WTC11 (cell line): ENCODE measurements around the gene MYH9. TPM values are rescaled to one million over a fixed set of nuclear protein-coding genes. Genes with fewer than 3 reads are reported as not detected.

Experiments used
- ATAC-seq: fragments of 200-7000 bp; cut with Tn5 transposase; 2 replicates; pipeline ENCODE4 v1.10.0; 2021; ENCODE audit warnings: mild to moderate bottlenecking, moderate library complexity
- CTCF ChIA-PET: fragments of 300-600 bp; sonication (Branson Sonifier 250); formaldehyde crosslinking; loops from one replicate; lab custom pipeline; 2021; ENCODE audit warnings: antibody characterized with exemption; lab: Charles Lee
- POLR2A ChIA-PET: fragments of 350-600 bp; sonication (Branson Sonifier 250); formaldehyde crosslinking; loops from one replicate; lab custom pipeline; 2021; ENCODE audit warnings: antibody characterized with exemption; lab: Charles Lee
- DNase-seq: peaks from one replicate; pipeline ENCODE4 v3.0.0; 2021; ENCODE audit warnings: low spot score
- H3K27ac Mint-ChIP-seq: 2 replicates; pipeline ENCODE4 v1.8.0; 2021; ENCODE audit warnings: mixed read lengths
- H3K27me3 Mint-ChIP-seq: 2 replicates; pipeline ENCODE4 v1.8.0; 2021; ENCODE audit warnings: low read depth, mild to moderate bottlenecking, moderate library complexity, mixed read lengths
- H3K36me3 Mint-ChIP-seq: 2 replicates; pipeline ENCODE4 v1.8.0; 2021; ENCODE audit warnings: mixed read lengths
- H3K4me1 Mint-ChIP-seq: 2 replicates; pipeline ENCODE4 v1.8.0; 2022; ENCODE audit warnings: mixed read lengths
- H3K4me3 Mint-ChIP-seq: 2 replicates; pipeline ENCODE4 v1.8.0; 2021; ENCODE audit warnings: mild to moderate bottlenecking, moderate library complexity, mixed read lengths
- H3K9me3 Mint-ChIP-seq: 2 replicates; pipeline ENCODE4 v1.8.0; 2021; ENCODE audit warnings: mixed read lengths
- AR ChIP-seq: fragments of 250-450 bp; sonication (Bioruptor Pico); IDR thresholded peaks from 2 replicates; pipeline ENCODE4 v1.9.0; 2021; ENCODE audit warnings: mild to moderate bottlenecking
- ATF1 ChIP-seq: sonication (generic); formaldehyde crosslinking; IDR thresholded peaks from 2 replicates; pipeline ENCODE4 v1.8.1; 2023; ENCODE audit warnings: mild to moderate bottlenecking, moderate library complexity, missing genetic modification reagents
- CREM ChIP-seq: sonication (generic); formaldehyde crosslinking; IDR thresholded peaks from 2 replicates; pipeline ENCODE4 v1.8.1; 2022; ENCODE audit warnings: mild to moderate bottlenecking, missing genetic modification reagents, moderate library complexity
- CTCF ChIP-seq: fragments of 200-600 bp; IDR thresholded peaks from 2 replicates; pipeline ENCODE4 v1.8.0; 2022; ENCODE audit warnings: antibody characterized with exemption
- FOXP4 ChIP-seq: sonication (generic); formaldehyde crosslinking; IDR thresholded peaks from 2 replicates; pipeline ENCODE4 v1.8.0; 2022; ENCODE audit warnings: mild to moderate bottlenecking, missing genetic modification reagents
- GRHL2 ChIP-seq: fragments of 250-450 bp; sonication (Bioruptor Pico); IDR thresholded peaks from 2 replicates; pipeline ENCODE4 v1.8.0; 2022; ENCODE audit warnings: mild to moderate bottlenecking, moderate library complexity; ENCODE audit not compliant: insufficient replicate concordance, severe bottlenecking
- HMGA2 ChIP-seq: fragments of 250-450 bp; sonication (Bioruptor Pico); IDR thresholded peaks from 2 replicates; pipeline ENCODE4 v1.4.0; 2021; ENCODE audit warnings: mild to moderate bottlenecking, moderate library complexity
- JAZF1 ChIP-seq: fragments of 250-450 bp; sonication (Bioruptor Pico); IDR thresholded peaks from 2 replicates; pipeline ENCODE4 v1.9.0; 2021; ENCODE audit warnings: moderate library complexity, mild to moderate bottlenecking, inconsistent platforms
- NFATC4 ChIP-seq: fragments of 250-450 bp; sonication (Bioruptor Pico); IDR thresholded peaks from 2 replicates; pipeline ENCODE4 v1.9.0; 2021; ENCODE audit warnings: mild to moderate bottlenecking
- NR1H2 ChIP-seq: sonication (generic); formaldehyde crosslinking; IDR thresholded peaks from 2 replicates; pipeline ENCODE4 v1.9.0; 2021; ENCODE audit warnings: mild to moderate bottlenecking, moderate library complexity, missing genetic modification reagents
- RELA ChIP-seq: sonication (generic); formaldehyde crosslinking; IDR thresholded peaks from 2 replicates; pipeline ENCODE4 v1.8.1; 2022; ENCODE audit warnings: missing genetic modification reagents, mild to moderate bottlenecking, borderline replicate concordance
- ZBTB43 ChIP-seq: sonication (generic); formaldehyde crosslinking; IDR thresholded peaks from 2 replicates; pipeline ENCODE4 v1.8.1; 2023; ENCODE audit warnings: mild to moderate bottlenecking, missing genetic modification reagents
- ZNF219 ChIP-seq: sonication (generic); formaldehyde crosslinking; IDR thresholded peaks from 2 replicates; pipeline ENCODE4 v1.8.0; 2023; ENCODE audit warnings: missing genetic modification reagents, mild to moderate bottlenecking, borderline replicate concordance
- ZNF423 ChIP-seq: fragments of 250-450 bp; sonication (Bioruptor Pico); IDR thresholded peaks from 2 replicates; pipeline ENCODE4 v2.1.2; 2022; ENCODE audit warnings: mild to moderate bottlenecking, moderate library complexity
- ZNF532 ChIP-seq: fragments of 250-450 bp; sonication (Bioruptor Pico); IDR thresholded peaks from 2 replicates; pipeline ENCODE4 v1.9.0; 2021; ENCODE audit warnings: mild to moderate bottlenecking, borderline replicate concordance
- total RNA-seq: library from RNA; stranded (reverse); gene quantifications from 3 replicates; pipeline ENCODE4 v1.2.3, GENCODE V29; 2021

The MYH9 gene
- total RNA-seq, 1 experiment from 2014 or later, result 277 TPM

GRCh38 chr22:36289406-36289870 is 98.3 kb downstream of the MYH9 start:
- CTCF ChIA-PET, result interaction anchor here (0.6 to 1.2 kb wide), 2 partner anchors 11 to 12 kb away, joined by 3 read pairs; no protein-coding TSS in a partner anchor

GRCh38 chr22:36288571-36289405 is 99.0 kb downstream of the MYH9 start:
- no peaks in the 10 kb centered on the region for H3K27me3 Mint-ChIP-seq
- POLR2A ChIA-PET, result interaction anchor here (0.6 kb wide), 1 partner anchor 24 kb away, joined by 3 read pairs; no protein-coding TSS in a partner anchor
- CTCF ChIA-PET, result interaction anchor here (1.2 kb wide), 1 partner anchor 12 kb away, joined by 3 read pairs; no protein-coding TSS in a partner anchor
- TF ChIP-seq ZNF423 (CRISPR knock-in tag), result no peak
- H3K4me1 Mint-ChIP-seq, result peaks cover 5% of the 10 kb centered on the region; the same call in 1 of the 2 replicates
- H3K36me3 Mint-ChIP-seq, result peaks cover 85% of the 10 kb centered on the region
- H3K4me3 Mint-ChIP-seq, result no peak overlapping the region
- peaks cover 11% of the 10 kb centered on the region for H3K9me3 Mint-ChIP-seq
- H3K27ac Mint-ChIP-seq, result no peak overlapping the region
- no peak for DNase-seq
- ATAC-seq, result no peak

More at GRCh38 chr22:36289406-36289870, 98.3 kb downstream of the MYH9 start:
- Mint-ChIP-seq H3K27ac (no peak overlapping the region), H3K4me3 (no peak overlapping the region), H3K9me3 (peaks cover 11% of the 10 kb centered on the region), H3K36me3 (peaks cover 88% of the 10 kb centered on the region), H3K27me3 (no peaks in the 10 kb centered on the region), H3K4me1 (peaks cover 5% of the 10 kb centered on the region; the same call in 1 of the 2 replicates)
- TF ChIP-seq HMGA2 (CRISPR knock-in tag) (no peak), FOXP4 (CRISPR knock-in tag) (no peak), ZNF423 (CRISPR knock-in tag) (no peak), CTCF (no peak)
- ATAC-seq (no peak), DNase-seq (no peak)
- POLR2A ChIA-PET, result no interaction called here

- ATAC-seq (no peak), DNase-seq (no peak)
- H3K4me3 Mint-ChIP-seq, result no peak overlapping the region
- POLR2A ChIA-PET, result interaction anchor here (0.5 to 0.6 kb wide), 2 partner anchors 24 to 570 kb away, joined by 3 to 7 read pairs; partner anchors contain the start of gene APOL5
- no peak overlapping the region for H3K27ac Mint-ChIP-seq
- H3K9me3 Mint-ChIP-seq, result peaks cover 11% of the 10 kb centered on the region
- H3K4me1 Mint-ChIP-seq, result peaks cover 5% of the 10 kb centered on the region; the same call in 1 of the 2 replicates
- H3K27me3 Mint-ChIP-seq, result no peaks in the 10 kb centered on the region
- peaks cover 84% of the 10 kb centered on the region for H3K36me3 Mint-ChIP-seq
- CTCF ChIA-PET, result interaction anchor here (2.3 kb wide), 1 partner anchor 198 kb away, joined by 16 read pairs; no protein-coding TSS in a partner anchor
- TF ChIP-seq RELA (CRISPR knock-in tag) (no peak), ZBTB43 (CRISPR knock-in tag) (no peak), JAZF1 (CRISPR knock-in tag) (no peak), NFATC4 (CRISPR knock-in tag) (no peak), AR (no peak), GRHL2 (CRISPR knock-in tag) (no peak), CREM (CRISPR knock-in tag) (no peak), ZNF532 (CRISPR knock-in tag) (no peak), ZNF219 (CRISPR knock-in tag) (no peak), NR1H2 (CRISPR knock-in tag) (no peak), ATF1 (no peak)
These were observed 99.8 kb downstream of the MYH9 start for GRCh38 chr22:36287881-36288515.
